HepG2 (cell line): ENCODE measurements around the gene SLC17A3. TPM values are rescaled to one million over a fixed set of nuclear protein-coding genes. Genes with fewer than 3 reads are reported as not detected.

Experiments used
- ARID4A ChIP-seq: sonication (generic); formaldehyde crosslinking; IDR thresholded peaks from 2 replicates; pipeline ENCODE4 v1.5.0; 2020; ENCODE audit warnings: mild to moderate bottlenecking, missing genetic modification reagents, borderline replicate concordance
- ATF2 ChIP-seq: sonication (generic); formaldehyde crosslinking; IDR thresholded peaks from 2 replicates; pipeline ENCODE4 v1.4.0; 2020; ENCODE audit warnings: missing genetic modification reagents
- CEBPB ChIP-seq: IDR thresholded peaks from 2 replicates; pipeline ENCODE4 v1.6.1; 2011; ENCODE audit warnings: low read depth, low read length, improper control_type of control experiment, borderline replicate concordance
- GABPB1 ChIP-seq: IDR thresholded peaks from 2 replicates; pipeline ENCODE4 v1.6.1; 2016; ENCODE audit warnings: mild to moderate bottlenecking, missing genetic modification reagents, moderate library complexity, missing compliant biosample characterization
- LCORL ChIP-seq, 2 experiments: fragments of 450-650 bp in 1 of 2; sonication (generic) in 1 of 2; formaldehyde crosslinking in 1 of 2; IDR thresholded peaks; 2 replicates each; pipeline versions ENCODE4 v1.5.0 to v1.6.1; 2017 to 2020; ENCODE audit warnings: antibody characterized with exemption in 1 of 2, missing genetic modification reagents in 1 of 2
- MEF2D ChIP-seq: sonication (generic); formaldehyde crosslinking; IDR thresholded peaks from 2 replicates; pipeline ENCODE4 v1.5.1; 2020; ENCODE audit warnings: mild to moderate bottlenecking, missing genetic modification reagents
- NFIC ChIP-seq: IDR thresholded peaks from 2 replicates; pipeline ENCODE4 v1.6.1; 2012; ENCODE audit warnings: mild to moderate bottlenecking, low read length, inconsistent platforms
- NR2C2 ChIP-seq: sonication (generic); formaldehyde crosslinking; IDR thresholded peaks from 2 replicates; pipeline ENCODE4 v1.4.0; 2020; ENCODE audit warnings: missing genetic modification reagents, mild to moderate bottlenecking, moderate library complexity, borderline replicate concordance
- PHF5A ChIP-seq: IDR thresholded peaks from one replicate; pipeline ENCODE4 v1.6.1; 2018; ENCODE audit warnings: low read depth, missing genetic modification reagents; ENCODE audit not compliant: unreplicated experiment
- POGK ChIP-seq: sonication (generic); formaldehyde crosslinking; conservative IDR thresholded peaks from 2 replicates; pipeline ENCODE4 v1.8.0; 2022; ENCODE audit warnings: mild to moderate bottlenecking, moderate library complexity, missing genetic modification reagents
- SNAPC5 ChIP-seq: sonication (generic); formaldehyde crosslinking; IDR thresholded peaks from 2 replicates; pipeline ENCODE4 v1.8.1; 2023; ENCODE audit warnings: mild to moderate bottlenecking, missing genetic modification reagents, borderline replicate concordance
- SOX6 ChIP-seq, 2 experiments: fragments of 450-650 bp in 1 of 2; sonication (generic) in 1 of 2; formaldehyde crosslinking in 1 of 2; IDR thresholded peaks; 2 replicates each; pipeline versions ENCODE4 v1.4.0 to v1.6.1; 2017 to 2020; ENCODE audit warnings: antibody characterized with exemption in 1 of 2, mild to moderate bottlenecking in 1 of 2, missing genetic modification reagents in 1 of 2
- SRF ChIP-seq: IDR thresholded peaks from 2 replicates; pipeline ENCODE4 v1.6.1; 2011; ENCODE audit warnings: mild to moderate bottlenecking, low read depth, low read length, moderate library complexity
- ZBTB25 ChIP-seq: IDR thresholded peaks from 2 replicates; pipeline ENCODE4 v1.6.1; 2018; ENCODE audit warnings: missing genetic modification reagents
- ZBTB43 ChIP-seq: sonication (generic); formaldehyde crosslinking; conservative IDR thresholded peaks from 2 replicates; pipeline ENCODE4 v1.4.0; 2020; ENCODE audit warnings: missing genetic modification reagents
- ZNF558 ChIP-seq: sonication (generic); formaldehyde crosslinking; IDR thresholded peaks from 2 replicates; pipeline ENCODE4 v1.9.0; 2022; ENCODE audit warnings: mild to moderate bottlenecking, missing genetic modification reagents, borderline replicate concordance
- ZNF615 ChIP-seq: sonication (generic); formaldehyde crosslinking; IDR thresholded peaks from 2 replicates; pipeline ENCODE4 v1.5.0; 2020; ENCODE audit warnings: mild to moderate bottlenecking, missing genetic modification reagents, borderline replicate concordance
- ZNF652 ChIP-seq: IDR thresholded peaks from 2 replicates; pipeline ENCODE4 v1.6.1; 2016; ENCODE audit warnings: low read depth, borderline replicate concordance
- polyA plus RNA-seq, 8 experiments: library from polyadenylated mRNA; depleted of rRNA in 3 of 8; stranded (reverse) in 7 of 8; unstranded in 1 of 8; fragments of >200 nt; fragmentation: Illumina TruSeq in 4 of 8; extraction: Trizol in 4 of 8; gene quantifications; 2 replicates each; pipeline versions ENCODE4 v1.2.1 to v1.2.3, GENCODE V29; 2011 to 2016; ENCODE audit warnings: low read depth in 4 of 8, missing spikeins in 1 of 8, mixed read lengths in 1 of 8; ENCODE audit not compliant: insufficient read depth in 1 of 8
- total RNA-seq, 5 experiments: library from RNA; depleted of rRNA; stranded (reverse); fragments of >200 nt; fragmentation: Illumina TruSeq; extraction: Trizol; gene quantifications; 2 replicates each; pipeline ENCODE4 v1.2.3, GENCODE V29; 2016; ENCODE audit warnings: low read depth in 1 of 5

Gene SLC17A3
- total and polyA plus RNA-seq, 2 of the 13 experiments (the other 11 are each of a cell fraction or from before 2014, with no cell fraction given): 0.09 to 0.11 TPM

- TF ChIP-seq ARID4A (peak; percentile 19; the same call in 1 of the 2 replicates), ZBTB43 (CRISPR knock-in tag) (peak; percentile 64; the same call in 1 of the 2 replicates), SRF (0 out of 2 replicates have a peak, but pooled peaks have one; percentile 30), LCORL (IDR thresholded peaks at IDR 0.05) (peak; percentile 80), LCORL (CRISPR knock-in tag; IDR thresholded peaks at IDR 0.05) (peak; percentile 93), PHF5A (CRISPR knock-in tag) (no peak), GABPB1 (peak; percentile 42; the same call in 1 of the 2 replicates), NR2C2 (CRISPR knock-in tag) (peak; percentile 63; the same call in 1 of the 2 replicates), ZNF615 (CRISPR knock-in tag) (no peak), SOX6 (IDR thresholded peaks at IDR 0.05) (no peak), SOX6 (CRISPR knock-in tag; IDR thresholded peaks at IDR 0.05) (peak; percentile 96), ZNF652 (peak; percentile 24; the same call in 1 of the 2 replicates), SNAPC5 (CRISPR knock-in tag) (no peak), CEBPB (peak; percentile 62; the same call in 1 of the 2 replicates), POGK (CRISPR knock-in tag) (peak; percentile 84), ZNF558 (CRISPR knock-in tag) (no peak), ATF2 (CRISPR knock-in tag) (peak; percentile 64; the same call in 1 of the 2 replicates), MEF2D (CRISPR knock-in tag) (peak; percentile 85), NFIC (peak; percentile 93), ZBTB25 (CRISPR knock-in tag) (peak; percentile 21)
These were observed 33.5 kb upstream of the SLC17A3 start (continued) for GRCh38 chr6:25907475-25908014.
